ENCODE measurements around the gene GALNT4.

The GALNT4 gene

GRCh38 chr12:89537389-89537788, 12.8 kb upstream of the GALNT4 start:
- DNase-seq (ENCODE audit: low spot score), result no peak
- TF ChIP-seq CTCF (IDR thresholded peaks at IDR 0.05; ENCODE audit: extremely low read depth, missing control alignments), result no peak

GRCh38 chr12:89529738-89530137, 5.1 kb upstream of the GALNT4 start:
- peak; percentile 47 for TF ChIP-seq CTCF (IDR thresholded peaks at IDR 0.05; ENCODE audit: extremely low read depth, missing control alignments)
- peak; percentile 57 for DNase-seq (ENCODE audit: low spot score)

- TF ChIP-seq CTCF (IDR thresholded peaks at IDR 0.05; ENCODE audit: extremely low read depth, missing control alignments), result no peak
- no peak for DNase-seq (ENCODE audit: low spot score)
Observed at GRCh38 chr12:89528434-89528833, 3.8 kb upstream of the GALNT4 start.

GRCh38 chr12:89525824-89526770, 1.5 kb upstream of the GALNT4 start, which contains the start of gene POC1B:
Gene POC1B (minus strand): TSS chr12:89526047. CDS start chr12:89525895, 152 bp downstream.
- peak; percentile 84 for DNase-seq (ENCODE audit: low spot score)
- no peak for TF ChIP-seq CTCF (IDR thresholded peaks at IDR 0.05; ENCODE audit: extremely low read depth, missing control alignments)

- no peak for TF ChIP-seq CTCF (IDR thresholded peaks at IDR 0.05; ENCODE audit: extremely low read depth, missing control alignments)
- peak; percentile 64 for DNase-seq (ENCODE audit: low spot score)
Observed at GRCh38 chr12:89525305-89525823, 768 bp upstream of the GALNT4 start.

GRCh38 chr12:89523843-89524540, 604 bp downstream of the GALNT4 start:
- no peak for DNase-seq (ENCODE audit: low spot score)
- no peak for TF ChIP-seq CTCF (IDR thresholded peaks at IDR 0.05; ENCODE audit: extremely low read depth, missing control alignments)

- TF ChIP-seq CTCF (IDR thresholded peaks at IDR 0.05; ENCODE audit: extremely low read depth, missing control alignments), result no peak
- no peak for DNase-seq (ENCODE audit: low spot score)
Observed at GRCh38 chr12:89523393-89523792, 1.2 kb downstream of the GALNT4 start.
